Stimulated activated CD8-positive, alpha-beta memory T cell treated with anti-CD3 and anti-CD28 coated beads, Interleukin-4, amount 100 ng/mL, for 48 hours (primary cell): ENCODE data around the gene CYP4X1.
"Not testable (repeated sequence)": the region's sequence is repeated elsewhere in the genome, so short reads cannot be mapped to it uniquely, and the experiment has no call there.

Experiments
- DNase-seq: peaks from one replicate; pipeline ENCODE4 v3.0.0-alpha.2; 2020

CYP4X1 gene

DNA sequence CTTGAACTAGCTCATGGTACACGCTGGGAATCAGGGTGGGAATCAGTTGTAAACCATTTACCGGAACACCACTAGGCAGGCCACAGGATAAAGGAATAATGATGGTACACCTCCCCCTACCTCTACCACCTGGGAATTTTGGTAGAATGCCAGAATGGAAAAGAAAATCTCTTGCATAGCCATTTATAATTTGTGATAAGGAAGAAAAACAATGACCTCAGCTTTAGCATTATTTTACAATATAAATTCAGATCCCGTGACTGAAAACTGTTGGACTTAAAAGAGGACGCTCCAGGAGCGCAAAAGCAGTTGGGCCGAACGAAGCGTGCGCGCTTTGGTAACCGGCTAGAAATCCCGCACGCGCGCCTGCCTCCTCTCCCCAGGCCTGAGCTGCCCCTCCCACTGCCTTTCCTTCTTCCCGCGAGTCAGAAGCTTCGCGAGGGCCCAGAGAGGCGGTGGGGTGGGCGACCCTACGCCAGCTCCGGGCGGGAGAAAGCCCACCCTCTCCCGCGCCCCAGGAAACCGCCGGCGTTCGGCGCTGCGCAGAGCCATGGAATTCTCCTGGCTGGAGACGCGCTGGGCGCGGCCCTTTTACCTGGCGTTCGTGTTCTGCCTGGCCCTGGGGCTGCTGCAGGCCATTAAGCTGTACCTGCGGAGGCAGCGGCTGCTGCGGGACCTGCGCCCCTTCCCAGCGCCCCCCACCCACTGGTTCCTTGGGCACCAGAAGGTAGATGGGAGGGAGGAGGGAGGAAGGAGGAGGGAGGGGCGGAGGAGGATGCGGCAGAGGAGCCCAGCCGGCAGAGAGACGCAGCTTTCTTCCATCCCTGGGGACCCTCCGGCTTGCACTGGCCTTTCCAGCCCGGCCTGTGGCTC, at the start of gene CYP4X1:
TSS of gene CYP4X1 (plus strand) at position 402 of the 873 bp plus-strand sequence. CDS start at position 551, 149 bp downstream.
- no peak for DNase-seq

DNA sequence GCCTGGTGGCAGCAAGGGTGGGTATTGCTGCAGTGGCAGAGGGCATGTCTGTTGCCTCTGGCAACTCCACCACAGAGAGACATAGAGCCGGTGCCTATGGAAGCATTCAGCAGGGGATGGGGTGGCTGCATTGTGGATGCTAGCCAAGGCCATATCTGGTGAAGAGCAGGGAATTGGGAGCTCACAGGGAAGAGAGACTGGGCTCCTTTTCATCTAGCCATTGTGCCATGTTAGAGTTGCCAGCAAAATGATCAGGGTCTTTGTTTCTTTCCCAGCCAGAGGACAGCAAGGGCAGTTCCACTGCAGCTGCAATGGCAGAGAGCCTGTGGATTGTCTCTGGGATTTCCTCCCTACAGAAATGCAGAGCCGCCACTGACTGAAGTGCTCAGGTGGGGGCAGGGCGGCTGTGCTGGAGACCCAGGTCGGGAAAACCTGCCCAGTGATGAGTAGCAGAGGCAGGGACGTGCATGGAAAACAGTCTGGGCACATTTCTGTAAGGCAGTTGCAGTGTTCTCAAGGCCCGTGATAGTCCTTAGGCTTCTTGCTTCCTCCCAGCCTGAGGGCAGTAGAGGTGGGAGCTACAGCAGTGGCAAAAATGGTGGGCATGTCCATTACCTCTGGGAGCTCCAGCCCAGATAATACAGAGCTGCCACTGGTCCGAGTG, 40.2 kb upstream of the CYP4X1 start:
- no peak for DNase-seq

DNA sequence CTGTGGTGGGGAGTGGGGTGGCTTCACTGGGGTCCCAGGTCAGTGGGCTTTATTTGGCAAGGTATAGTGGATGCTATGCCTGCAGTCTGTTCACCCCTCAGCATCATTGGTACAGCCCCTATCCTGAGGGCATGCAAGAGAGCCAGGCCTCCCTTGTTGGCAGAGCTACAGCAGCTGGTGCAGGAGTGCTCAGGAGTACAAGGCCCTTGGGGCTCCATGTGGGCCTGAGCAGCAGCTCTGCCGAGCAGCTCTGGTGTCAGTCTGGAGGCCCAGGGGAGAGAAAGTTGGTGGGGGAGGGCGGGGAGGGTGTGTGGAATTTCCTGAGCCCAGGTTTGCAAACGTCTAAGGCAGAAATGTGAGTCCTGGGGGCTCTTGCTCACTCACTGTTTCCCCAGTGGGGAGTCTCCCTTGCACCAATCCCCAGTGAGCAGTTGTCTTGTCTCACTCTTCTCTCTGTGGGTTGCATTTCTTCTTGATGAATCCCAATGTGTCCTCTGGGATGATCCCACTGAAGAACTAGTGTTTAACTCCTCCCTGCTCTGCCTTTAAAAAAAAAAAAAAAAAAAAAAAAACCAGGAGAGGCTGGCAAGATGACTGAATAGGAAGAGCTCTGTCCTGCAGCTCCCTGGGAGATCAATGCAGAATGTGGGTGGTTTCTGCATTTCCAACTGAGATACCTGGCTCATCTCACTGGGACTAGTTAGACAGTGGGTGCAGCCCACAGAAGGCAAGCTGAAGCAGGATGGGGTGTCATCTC, 39.5 kb upstream of the CYP4X1 start:
- no peak for DNase-seq

DNA sequence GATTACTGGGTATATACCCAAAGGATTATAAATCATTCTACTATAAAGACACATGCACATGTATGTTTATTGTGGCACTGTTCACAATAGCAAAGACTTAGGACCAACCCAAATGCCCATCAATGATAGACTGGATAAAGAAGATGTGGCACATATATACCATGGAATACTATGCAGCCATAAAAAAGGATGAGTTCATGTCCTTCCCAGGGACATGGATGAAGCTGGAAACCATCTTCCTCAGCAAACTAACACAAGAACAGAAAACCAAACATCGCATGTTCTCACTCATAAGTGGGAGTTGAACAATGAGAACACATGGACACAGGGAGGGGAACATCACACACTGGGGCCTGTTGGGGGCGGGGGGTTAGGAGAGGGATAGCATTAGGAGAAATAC, 32.9 kb upstream of the CYP4X1 start:
- DNase-seq = not testable (repeated sequence)

- no peak for DNase-seq
Measured at GRCh38 chr1:46991083-46991923, 32.2 kb upstream of the CYP4X1 start.

- DNase-seq = no peak
Measured at GRCh38 chr1:46996659-46997281, 26.7 kb upstream of the CYP4X1 start.

- DNase-seq = no peak
Measured at GRCh38 chr1:47002211-47002610, 21.3 kb upstream of the CYP4X1 start.

DNA sequence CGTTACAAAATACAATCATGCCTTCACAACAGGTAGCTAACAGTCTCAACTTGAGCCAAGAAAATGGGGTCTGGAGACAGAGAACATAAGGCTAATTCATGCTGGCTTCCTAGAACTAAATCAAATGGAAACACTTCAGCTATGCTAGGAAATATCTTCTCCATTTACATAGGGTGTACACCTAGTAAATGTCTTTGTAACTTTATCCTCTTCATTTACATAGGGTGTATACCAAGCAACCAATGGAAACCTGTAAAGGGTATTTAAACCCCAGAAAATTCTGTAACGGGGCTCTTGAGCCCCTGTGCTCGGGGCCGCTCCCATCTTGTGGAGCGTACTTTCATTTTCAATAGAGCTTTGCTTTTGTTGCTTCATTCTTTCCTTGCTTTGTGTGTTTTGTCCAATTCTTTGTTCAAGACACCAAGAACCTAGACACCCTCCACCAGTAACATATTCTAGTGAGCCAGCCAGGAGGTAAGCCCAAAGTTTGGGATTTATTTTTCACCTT, 19.5 kb upstream of the CYP4X1 start:
- DNase-seq = no peak

- not testable (repeated sequence) for DNase-seq
Measured at GRCh38 chr1:47006437-47006836, 17.0 kb upstream of the CYP4X1 start.

DNA sequence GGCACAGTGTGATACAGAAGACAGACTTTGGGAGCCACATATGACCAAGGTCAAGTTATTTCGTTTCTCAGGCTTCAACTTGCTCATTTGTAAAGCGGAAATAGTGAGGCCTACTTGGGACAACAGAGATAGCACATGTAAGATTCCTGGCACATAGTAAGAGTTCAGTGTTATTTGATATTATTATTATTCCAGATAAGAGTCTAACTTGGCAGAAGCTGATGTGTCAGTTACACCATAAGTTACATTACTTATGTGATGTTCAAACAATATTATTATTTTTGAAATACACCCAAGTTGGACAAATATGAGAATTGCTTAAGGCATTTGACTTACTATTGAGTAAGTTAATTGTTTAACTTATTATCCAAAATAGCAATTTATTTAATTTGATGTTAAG, 10.2 kb upstream of the CYP4X1 start:
- no peak for DNase-seq

DNA sequence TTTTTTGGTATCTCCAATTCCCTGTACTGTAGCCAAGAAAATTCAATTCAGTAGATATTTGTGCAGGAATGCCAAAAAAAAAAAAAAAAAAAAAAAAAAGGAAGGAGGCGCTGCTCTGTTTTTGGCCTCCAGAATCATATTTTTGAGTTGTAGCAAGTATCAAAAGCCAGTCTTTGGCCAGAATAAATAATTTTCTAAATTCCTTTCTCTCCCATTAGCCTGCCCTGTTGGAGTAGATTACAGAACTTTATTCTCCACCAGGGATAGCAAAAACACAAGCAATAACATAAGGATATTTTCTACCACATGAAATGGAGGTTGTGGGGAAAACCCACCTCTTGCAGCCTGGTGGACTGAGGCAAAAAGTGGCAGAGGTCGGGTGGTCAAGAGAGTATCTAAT, 2.4 kb upstream of the CYP4X1 start:
- no peak for DNase-seq

GRCh38 chr1:47024141-47024801, 802 bp downstream of the CYP4X1 start:
- DNase-seq = no peak

GRCh38 chr1:47030170-47030805, 6.8 kb downstream of the CYP4X1 start:
- no peak for DNase-seq

GRCh38 chr1:47031059-47031458, 7.6 kb downstream of the CYP4X1 start:
- DNase-seq = no peak

DNA sequence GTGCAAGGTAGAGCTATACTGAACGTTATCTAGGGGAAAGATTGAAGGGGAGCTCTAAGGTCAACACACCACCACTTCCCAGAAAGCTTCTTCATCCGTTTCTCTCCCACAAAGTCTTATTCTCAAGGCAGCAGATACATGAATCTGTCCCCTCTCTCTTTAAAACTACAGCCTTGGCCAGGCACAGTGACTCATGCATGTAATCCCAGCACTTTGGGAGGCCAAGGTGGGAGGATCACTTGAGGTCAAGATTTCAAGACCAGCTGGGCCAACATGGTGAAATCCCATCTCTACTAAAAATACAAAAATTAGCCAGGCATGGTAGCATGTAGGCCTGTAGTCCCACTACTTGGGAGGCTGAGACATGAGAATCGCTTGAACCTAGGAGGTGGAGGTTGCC, 8.1 kb downstream of the CYP4X1 start:
- DNase-seq = no peak

DNA sequence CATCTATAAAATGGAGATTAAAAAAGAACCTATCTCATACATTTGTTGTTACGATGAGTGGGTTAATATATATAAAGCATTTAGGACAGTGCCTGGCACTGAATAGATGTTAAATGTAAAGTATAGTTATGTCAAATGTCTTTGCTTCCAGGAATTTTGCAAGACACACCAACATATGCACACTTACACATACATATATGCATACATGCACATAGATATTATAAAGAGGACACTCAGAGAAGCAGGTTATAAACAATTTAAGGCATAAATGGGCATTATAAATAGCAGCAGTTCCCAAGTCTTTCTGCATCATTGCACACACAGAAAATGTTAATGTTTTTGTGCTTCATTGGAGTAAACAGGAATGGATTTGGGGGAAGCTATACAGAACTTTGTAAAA, 13.3 kb downstream of the CYP4X1 start:
- no peak for DNase-seq

- no peak for DNase-seq
Measured at GRCh38 chr1:47059376-47059775, 35.9 kb downstream of the CYP4X1 start.

- no peak for DNase-seq
Measured at GRCh38 chr1:47067097-47067594, 43.7 kb downstream of the CYP4X1 start, which contains the start of gene CYP4Z1. TSS of gene CYP4Z1 (plus strand) at chr1:47067231. CDS start at chr1:47067491, 260 bp downstream.

GRCh38 chr1:47069080-47069479, 45.6 kb downstream of the CYP4X1 start:
- not testable (repeated sequence) for DNase-seq

- DNase-seq = not testable (repeated sequence)
Measured at GRCh38 chr1:47069509-47069908, 46.0 kb downstream of the CYP4X1 start.
